Cardiac muscle cell (in vitro differentiated cells and primary cell): ENCODE data around the gene SPATA13. TPM values are rescaled to one million over a fixed set of nuclear protein-coding genes. Genes with fewer than 3 reads are reported as not detected.
A peak's percentile ranks its signal among the peaks of the same experiment; 100 is the strongest.

ENCODE experiments used
- DNase-seq, 2 donors: peaks; one replicate each; pipeline versions ENCODE4 v3.0.0 to v3.0.0-alpha.2; 2010 to 2017; ENCODE audit warnings: low read depth in 1 of 2, low spot score in 1 of 2
- H3K27ac ChIP-seq: fragments of 200-600 bp; sonication (generic); 2 replicates; pipeline ENCODE4 v1.5.1; 2016
- H3K27me3 ChIP-seq: fragments of 200-600 bp; sonication (generic); 2 replicates; pipeline ENCODE4 v1.6.0; 2016; ENCODE audit warnings: control low read depth
- H3K36me3 ChIP-seq: fragments of 200-600 bp; sonication (generic); 2 replicates; pipeline ENCODE4 v1.5.1; 2016; ENCODE audit warnings: control low read depth
- H3K4me1 ChIP-seq: fragments of 200-600 bp; sonication (generic); 2 replicates; pipeline ENCODE4 v1.8.1; 2017; ENCODE audit warnings: low read depth, mild to moderate bottlenecking, mixed run types
- H3K4me3 ChIP-seq: fragments of 200-600 bp; sonication (generic); 2 replicates; pipeline ENCODE4 v1.5.1; 2016; ENCODE audit warnings: mild to moderate bottlenecking
- H3K9me3 ChIP-seq: fragments of 200-600 bp; sonication (generic); 2 replicates; pipeline ENCODE4 v1.5.1; 2017; ENCODE audit warnings: low read depth, mild to moderate bottlenecking, control low read depth
- CTCF ChIP-seq: IDR thresholded peaks from 2 replicates; pipeline ENCODE4 v1.5.1; 2012; ENCODE audit warnings: low read depth, mild to moderate bottlenecking, low read length
- polyA plus RNA-seq: library from polyadenylated mRNA; unstranded; fragments of >200 nt; fragmentation: Nextera tagmentation; extraction: Ambion mirVana; gene quantifications from 2 replicates; pipeline ENCODE4 v1.2.1, GENCODE V29; 2016
- total RNA-seq: library from RNA; depleted of rRNA; stranded (reverse); fragments of >200 nt; gene quantifications from 2 replicates; pipeline ENCODE4 v1.2.3, GENCODE V29; 2016

The SPATA13 gene
- total and polyA plus RNA-seq, 2 experiments from 2014 or later = 3.9 to 23.3 TPM

DNA sequence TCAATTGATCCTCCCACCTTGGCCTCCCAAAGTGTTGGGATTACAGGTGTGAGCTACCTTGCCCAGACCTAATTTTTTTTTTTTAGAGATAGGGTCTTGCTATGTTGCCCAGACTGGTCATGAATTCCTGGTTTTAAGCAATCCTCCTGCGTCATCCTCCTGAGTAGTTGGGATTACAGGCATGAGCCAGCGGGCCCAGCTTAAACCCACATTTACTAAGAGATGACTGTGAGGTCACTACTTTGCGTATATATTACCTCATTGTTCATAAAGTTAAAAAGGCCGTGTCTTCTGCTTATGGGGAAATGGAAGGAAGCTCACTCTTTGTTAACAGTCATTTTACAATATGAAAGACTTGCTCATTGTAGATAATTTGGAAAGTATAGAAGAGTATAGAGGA, 109.3 kb downstream of the SPATA13 start:
- Histone ChIP-seq H3K36me3 (no peaks in the 10 kb centered on the region), H3K27me3 (no peaks in the 10 kb centered on the region), H3K27ac (no peak overlapping the region), H3K4me3 (no peak overlapping the region), H3K9me3 (no peaks in the 10 kb centered on the region), H3K4me1 (peaks cover 28% of the 10 kb centered on the region)
- peak in 1 of 2 donors; percentile 7 for DNase-seq
- no peak for TF ChIP-seq CTCF

GRCh38 chr13:24270639-24271141, 110.2 kb downstream of the SPATA13 start:
- peak; percentile 40 to 42 for DNase-seq
- Histone ChIP-seq H3K4me3 (no peak overlapping the region), H3K27ac (peak overlapping the region; percentile 24)

GRCh38 chr13:24271231-24271600, 110.7 kb downstream of the SPATA13 start:
- Histone ChIP-seq H3K9me3 (no peaks in the 10 kb centered on the region), H3K36me3 (no peaks in the 10 kb centered on the region), H3K27me3 (no peaks in the 10 kb centered on the region), H3K27ac (peak overlapping the region; percentile 24), H3K4me3 (no peak overlapping the region), H3K4me1 (peaks cover 34% of the 10 kb centered on the region)
- no peak for DNase-seq
- TF ChIP-seq CTCF = no peak

More at GRCh38 chr13:24270639-24271141, 110.2 kb downstream of the SPATA13 start:
- no peaks in the 10 kb centered on the region for H3K9me3 ChIP-seq
- no peaks in the 10 kb centered on the region for H3K36me3 ChIP-seq
- H3K4me1 ChIP-seq = peaks cover 34% of the 10 kb centered on the region
- no peaks in the 10 kb centered on the region for H3K27me3 ChIP-seq
- TF ChIP-seq CTCF = no peak

DNA sequence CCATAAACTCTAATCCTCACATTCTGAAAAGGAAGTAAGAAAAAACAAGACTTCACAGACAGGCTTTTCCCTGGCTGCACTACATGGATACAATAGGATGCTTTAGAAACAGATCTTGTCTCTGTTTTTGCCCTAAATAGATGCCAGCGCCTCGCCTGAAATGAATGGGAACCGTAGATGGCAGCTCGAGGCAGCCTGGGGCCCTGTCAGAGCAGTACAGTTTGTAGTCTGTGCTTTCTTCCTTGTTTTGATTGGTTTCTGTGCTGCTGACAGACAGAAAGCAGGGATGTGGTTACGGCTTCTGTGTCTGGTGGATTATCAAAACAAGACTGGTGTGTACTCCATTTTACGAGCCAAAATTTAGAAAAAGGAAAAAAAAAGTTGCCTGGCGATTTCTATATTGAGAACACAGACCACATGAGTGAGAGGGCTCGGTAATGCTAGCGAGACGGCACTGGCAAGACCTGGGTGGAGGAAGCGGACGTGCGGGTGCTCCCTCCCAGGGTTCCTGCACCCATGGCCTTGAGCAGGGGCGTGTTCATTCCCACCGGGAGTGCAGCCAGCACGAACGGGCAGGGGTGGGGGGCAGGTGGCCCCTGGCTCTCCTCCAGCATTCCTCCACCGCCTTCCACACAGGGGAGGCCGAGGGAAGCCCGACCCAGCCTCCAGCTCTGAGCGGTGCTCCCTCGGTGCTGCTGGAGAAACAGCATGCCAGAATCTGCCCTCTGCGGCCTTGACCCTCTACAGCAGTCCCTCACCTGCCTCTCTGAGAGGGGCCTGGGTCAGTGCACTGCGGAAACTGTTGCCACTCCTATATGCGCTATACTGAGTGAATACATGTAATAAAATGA, 111.3 kb downstream of the SPATA13 start:
- Histone ChIP-seq H3K27me3 (no peaks in the 10 kb centered on the region), H3K27ac (peak overlapping the region; percentile 24), H3K36me3 (no peaks in the 10 kb centered on the region), H3K4me3 (no peak overlapping the region), H3K9me3 (no peaks in the 10 kb centered on the region), H3K4me1 (peaks cover 34% of the 10 kb centered on the region)
- no peak for TF ChIP-seq CTCF
- peak in 1 of 2 donors; percentile 90 for DNase-seq

DNA sequence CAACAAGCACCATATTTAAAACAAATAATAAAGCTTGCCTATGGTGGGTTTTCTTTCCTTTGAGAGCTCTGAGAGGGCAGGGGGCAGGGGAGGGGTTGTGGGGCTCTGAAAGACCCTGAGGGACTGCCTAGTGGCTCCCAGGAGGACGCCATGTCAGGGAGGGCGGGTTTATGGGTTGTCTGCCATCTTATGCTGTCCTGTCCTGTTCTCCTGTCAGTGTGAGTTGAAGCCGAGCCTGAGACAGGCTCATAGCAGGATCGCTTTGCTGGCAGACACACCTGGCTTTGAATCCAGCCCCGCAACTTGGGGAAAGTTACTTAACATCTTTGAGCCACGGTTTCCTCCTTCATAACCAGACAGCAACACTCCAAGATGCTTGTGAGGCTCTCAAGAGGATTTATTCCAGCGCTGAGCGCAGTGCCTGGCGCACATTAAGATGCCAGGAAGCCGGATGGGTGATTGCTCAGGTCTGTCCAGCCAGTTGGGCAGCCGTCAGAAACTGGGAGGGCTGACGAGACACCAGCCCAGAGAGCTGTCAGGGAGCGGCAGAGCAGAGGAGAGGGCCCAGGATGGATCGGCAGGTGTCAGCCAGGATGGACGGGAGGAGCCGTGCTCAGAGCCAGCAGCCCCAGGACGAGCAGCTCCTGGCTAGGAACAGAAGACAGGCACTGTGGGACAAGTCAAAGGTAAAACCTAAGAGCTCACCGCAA, 112.1 kb downstream of the SPATA13 start:
- Histone ChIP-seq H3K4me3 (no peak overlapping the region), H3K27ac (peak overlapping the region; percentile 24)
- no peak for DNase-seq

More for the DNA sequence above, 112.1 kb downstream of the SPATA13 start:
- Histone ChIP-seq H3K9me3 (no peaks in the 10 kb centered on the region), H3K27me3 (no peaks in the 10 kb centered on the region), H3K4me1 (peaks cover 34% of the 10 kb centered on the region), H3K36me3 (no peaks in the 10 kb centered on the region)
- no peak for TF ChIP-seq CTCF
